ENCODE measurements around the gene PHC3.
"Not testable (repeated sequence)": the region's sequence is repeated elsewhere in the genome, so short reads cannot be mapped to it uniquely, and the experiment has no call there.

The PHC3 gene

GRCh38 chr3:170132335-170132734, 49.2 kb downstream of the PHC3 start:
- POLR2A ChIA-PET = no interaction called here
- CTCF ChIA-PET = interaction anchor here (0.6 kb wide), 1 partner anchor 23 kb away, joined by 3 read pairs; no protein-coding TSS in a partner anchor
- TF ChIP-seq SUZ12 (IDR thresholded peaks at IDR 0.05) (no peak), TARDBP (IDR thresholded peaks at IDR 0.05) (no peak), CTBP1 (IDR thresholded peaks at IDR 0.05; ENCODE audit: borderline replicate concordance) (no peak), FOXM1 (IDR thresholded peaks at IDR 0.05; ENCODE audit: borderline replicate concordance) (no peak), FOXK2 (IDR thresholded peaks at IDR 0.05) (no peak), BHLHE40 (IDR thresholded peaks at IDR 0.05; ENCODE audit: borderline replicate concordance) (no peak), PKNOX1 (IDR thresholded peaks at IDR 0.05) (no peak), LEF1 (IDR thresholded peaks at IDR 0.05; ENCODE audit: borderline replicate concordance) (no peak), SP1 (IDR thresholded peaks at IDR 0.05) (no peak), HDGF (IDR thresholded peaks at IDR 0.05; ENCODE audit: borderline replicate concordance) (no peak), NFRKB (IDR thresholded peaks at IDR 0.05) (no peak), ZNF384 (IDR thresholded peaks at IDR 0.05) (no peak), L3MBTL2 (conservative IDR thresholded peaks at IDR 0.05) (no peak), FOXA1 (IDR thresholded peaks at IDR 0.05) (no peak), ELF4 (IDR thresholded peaks at IDR 0.05) (no peak), ARNT (IDR thresholded peaks at IDR 0.05) (no peak)
- DNase-seq (ENCODE audit: extremely low spot score) = no peak

- TF ChIP-seq BHLHE40 (IDR thresholded peaks at IDR 0.05; ENCODE audit: borderline replicate concordance) (no peak), FOXA1 (IDR thresholded peaks at IDR 0.05) (no peak), ARNT (IDR thresholded peaks at IDR 0.05) (no peak), FOXM1 (IDR thresholded peaks at IDR 0.05; ENCODE audit: borderline replicate concordance) (no peak), TARDBP (IDR thresholded peaks at IDR 0.05) (no peak), HDGF (IDR thresholded peaks at IDR 0.05; ENCODE audit: borderline replicate concordance) (no peak), ELF4 (IDR thresholded peaks at IDR 0.05) (no peak), SP1 (IDR thresholded peaks at IDR 0.05) (no peak), ZNF384 (IDR thresholded peaks at IDR 0.05) (no peak), SUZ12 (IDR thresholded peaks at IDR 0.05) (no peak), L3MBTL2 (conservative IDR thresholded peaks at IDR 0.05) (no peak), PKNOX1 (IDR thresholded peaks at IDR 0.05) (no peak), FOXK2 (IDR thresholded peaks at IDR 0.05) (no peak), LEF1 (IDR thresholded peaks at IDR 0.05; ENCODE audit: borderline replicate concordance) (no peak)
- POLR2A ChIA-PET = no interaction called here
- CTCF ChIA-PET = no interaction called here
- DNase-seq (ENCODE audit: extremely low spot score) = no peak
Observed at GRCh38 chr3:170130532-170130931, 51.0 kb downstream of the PHC3 start.

- TF ChIP-seq SP1 (IDR thresholded peaks at IDR 0.05) (no peak), LEF1 (IDR thresholded peaks at IDR 0.05; ENCODE audit: borderline replicate concordance) (no peak)
- ChIA-PET CTCF (no interaction called here), POLR2A (no interaction called here)
- DNase-seq (ENCODE audit: extremely low spot score) = peak; percentile 18
Observed at GRCh38 chr3:170128977-170129431, 52.5 kb downstream of the PHC3 start.

GRCh38 chr3:170128259-170128976, 53.1 kb downstream of the PHC3 start:
- TF ChIP-seq ARNT (IDR thresholded peaks at IDR 0.05) (no peak), PKNOX1 (IDR thresholded peaks at IDR 0.05) (no peak), FOXM1 (IDR thresholded peaks at IDR 0.05; ENCODE audit: borderline replicate concordance) (no peak), FOXA1 (IDR thresholded peaks at IDR 0.05) (no peak), L3MBTL2 (conservative IDR thresholded peaks at IDR 0.05) (no peak), TARDBP (IDR thresholded peaks at IDR 0.05) (no peak), CTBP1 (IDR thresholded peaks at IDR 0.05; ENCODE audit: borderline replicate concordance) (no peak), LEF1 (IDR thresholded peaks at IDR 0.05; ENCODE audit: borderline replicate concordance) (no peak), BHLHE40 (IDR thresholded peaks at IDR 0.05; ENCODE audit: borderline replicate concordance) (no peak), ELF4 (IDR thresholded peaks at IDR 0.05) (no peak), HDGF (IDR thresholded peaks at IDR 0.05; ENCODE audit: borderline replicate concordance) (no peak)
- CTCF ChIA-PET = no interaction called here
- POLR2A ChIA-PET = no interaction called here
- DNase-seq (ENCODE audit: extremely low spot score) = peak; percentile 6

GRCh38 chr3:170117134-170117533, 64.4 kb downstream of the PHC3 start:
- TF ChIP-seq L3MBTL2 (conservative IDR thresholded peaks at IDR 0.05) = no peak
- TF ChIP-seq NFRKB (IDR thresholded peaks at IDR 0.05) = no peak
- no peak for TF ChIP-seq HDGF (IDR thresholded peaks at IDR 0.05; ENCODE audit: borderline replicate concordance)
- TF ChIP-seq SUZ12 (IDR thresholded peaks at IDR 0.05) = no peak
- TF ChIP-seq FOXK2 (IDR thresholded peaks at IDR 0.05) = no peak
- no peak for TF ChIP-seq LEF1 (IDR thresholded peaks at IDR 0.05; ENCODE audit: borderline replicate concordance)
- TF ChIP-seq PKNOX1 (IDR thresholded peaks at IDR 0.05) = no peak
- no peak for TF ChIP-seq FOXA1 (IDR thresholded peaks at IDR 0.05)
- no peak for TF ChIP-seq FOXM1 (IDR thresholded peaks at IDR 0.05; ENCODE audit: borderline replicate concordance)
- TF ChIP-seq ELF4 (IDR thresholded peaks at IDR 0.05) = no peak
- TF ChIP-seq ARNT (IDR thresholded peaks at IDR 0.05) = no peak
- no peak for TF ChIP-seq ZNF384 (IDR thresholded peaks at IDR 0.05)
- TF ChIP-seq TARDBP (IDR thresholded peaks at IDR 0.05) = no peak
- DNase-seq (ENCODE audit: extremely low spot score) = peak; percentile 26
- POLR2A ChIA-PET = no interaction called here
- CTCF ChIA-PET = no interaction called here

- POLR2A ChIA-PET; DNase-seq (ENCODE audit: extremely low spot score): not testable (repeated sequence)
- CTCF ChIA-PET = interaction anchor here (1.0 kb wide), 1 partner anchor 9 kb away, joined by 4 read pairs; no protein-coding TSS in a partner anchor
Observed at GRCh38 chr3:170114165-170114564, 67.4 kb downstream of the PHC3 start.
